T-cell (primary cell): ENCODE data around the gene MROH8. TPM values are rescaled to one million over a fixed set of nuclear protein-coding genes. Genes with fewer than 3 reads are reported as not detected.

Experiments used
- ATAC-seq, 4 experiments: fragments of 200-7000 bp in 3 of 4; fragments of 150-1000 bp in 1 of 4; cut with Tn5 transposase; replicated peaks in 1 of 4; 1 replicate in 3 of 4; 2 replicates in 1 of 4; pipeline ENCODE4 v1.10.0; 2021; ENCODE audit warnings: moderate library complexity in 3 of 4, mild to moderate bottlenecking in 2 of 4, moderate number of reproducible peaks in 1 of 4
- CTCF ChIA-PET, 2 donors: fragments of 300-600 bp; sonication (Branson Sonifier 250); formaldehyde crosslinking; loops; one replicate each; lab custom pipeline; 2022; ENCODE audit warnings: antibody characterized with exemption in 2 of 2; lab: Charles Lee
- POLR2A ChIA-PET, 2 donors: fragments of 300-600 bp; sonication (Branson Sonifier 250); formaldehyde crosslinking; loops; one replicate each; lab custom pipeline; 2022; ENCODE audit warnings: antibody characterized with exemption in 2 of 2; lab: Charles Lee
- DNase-seq, 35 experiments: peaks; one replicate each; pipeline versions ENCODE4 v3.0.0 to v3.0.0-alpha.2; 2013 to 2023
- H3K27ac ChIP-seq: one replicate; pipeline ENCODE4 v1.5.1; 2013; ENCODE audit warnings: low read length
- H3K27me3 ChIP-seq, 2 experiments: replicated peaks in 1 of 2; 1 replicate in 1 of 2; 2 replicates in 1 of 2; pipeline versions ENCODE4 v1.6.1 to v1.7.0; 2013; ENCODE audit warnings: low read length in 1 of 2, mixed read lengths in 1 of 2; ENCODE audit not compliant: control insufficient read depth in 2 of 2, insufficient read depth in 2 of 2; ENCODE audit errors: extremely low read depth in 1 of 2
- H3K36me3 ChIP-seq, 2 donors: 1 replicate in 1 of 2; 2 replicates in 1 of 2; pipeline versions ENCODE4 v1.6.1 to v1.7.0; 2013; ENCODE audit warnings: low read length in 1 of 2; ENCODE audit not compliant: control insufficient read depth in 2 of 2, insufficient read depth in 1 of 2; ENCODE audit errors: extremely low read depth in 1 of 2
- H3K4me1 ChIP-seq, 2 experiments: 1 replicate in 1 of 2; 2 replicates in 1 of 2; pipeline versions ENCODE4 v1.6.1 to v1.7.0; 2013; ENCODE audit warnings: low read length in 2 of 2, mixed read lengths in 1 of 2; ENCODE audit not compliant: insufficient read depth in 2 of 2, control insufficient read depth in 1 of 2; ENCODE audit errors: extremely low read depth in 1 of 2
- H3K4me3 ChIP-seq, 2 donors: 1 replicate in 1 of 2; 2 replicates in 1 of 2; pipeline versions ENCODE4 v1.5.1 to v1.7.0; 2013; ENCODE audit warnings: mild to moderate bottlenecking in 2 of 2, low read length in 1 of 2, moderate library complexity in 1 of 2; ENCODE audit not compliant: control insufficient read depth in 1 of 2; ENCODE audit errors: extremely low read depth in 1 of 2
- H3K9me3 ChIP-seq: 2 replicates; pipeline ENCODE4 v1.7.0; 2013
- H3K27ac Mint-ChIP-seq, 2 donors: one replicate each; pipeline ENCODE4 v1.8.0; 2020 to 2021; ENCODE audit warnings: mild to moderate bottlenecking in 2 of 2, mixed read lengths in 2 of 2
- H3K27me3 Mint-ChIP-seq, 2 donors: one replicate each; pipeline ENCODE4 v1.8.0; 2021 to 2022; ENCODE audit warnings: mixed read lengths in 2 of 2
- H3K36me3 Mint-ChIP-seq: one replicate; pipeline ENCODE4 v1.8.0; 2021; ENCODE audit warnings: mixed read lengths
- H3K4me1 Mint-ChIP-seq, 3 donors: one replicate each; pipeline ENCODE4 v1.8.0; 2020 to 2022; ENCODE audit warnings: mixed read lengths in 3 of 3, mild to moderate bottlenecking in 1 of 3
- H3K4me3 Mint-ChIP-seq, 3 donors: one replicate each; pipeline ENCODE4 v1.8.0; 2020 to 2022; ENCODE audit warnings: mild to moderate bottlenecking in 3 of 3, mixed read lengths in 3 of 3, moderate library complexity in 3 of 3
- H3K9me3 Mint-ChIP-seq, 3 donors: one replicate each; pipeline ENCODE4 v1.8.0; 2020 to 2022; ENCODE audit warnings: mixed read lengths in 3 of 3
- WGBS: methylation state at CpG from one replicate; pipeline ENCODE4 v1.1.5; 2013; ENCODE audit warnings: missing lambda C conversion rate; ENCODE audit not compliant: insufficient coverage; 5-methylcytosine and 5-hydroxymethylcytosine counted together
- total RNA-seq, 35 experiments: library from RNA in 6 of 35; stranded (reverse) in 6 of 35; fragments of 120-200 nt in 1 of 35; gene quantifications; one replicate each; pipeline versions ENCODE4 v1.2.1 to v1.2.4 and lab custom pipeline; 2013 to 2026

The MROH8 gene
- total RNA-seq, 5 donors from 2014 or later (not counting 1 experiment from before 2014, with no cell fraction given) = 0.70 to 2.5 (median 1.5) TPM

DNA sequence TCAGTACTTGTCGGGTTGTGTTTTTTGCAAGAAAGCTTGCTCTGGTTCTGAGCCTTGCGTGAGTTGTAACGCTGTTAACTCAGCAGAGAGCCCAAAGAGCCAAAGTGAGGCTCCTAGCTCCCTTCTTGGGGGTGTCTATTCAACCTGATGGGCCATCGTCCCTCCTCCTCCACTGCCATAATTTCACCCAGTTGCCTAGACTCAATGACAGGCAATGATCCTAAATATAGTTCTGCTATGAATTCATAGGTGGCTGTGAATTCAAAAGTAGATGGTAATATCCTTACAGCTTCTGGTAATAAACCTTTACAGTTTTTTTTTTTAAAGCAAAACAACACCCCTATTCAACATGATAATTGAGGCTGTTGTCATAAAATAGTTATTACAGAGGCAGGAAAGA lies 42.7 kb upstream of the MROH8 start:
- H3K27ac ChIP-seq = no peak overlapping the region
- H3K27me3 ChIP-seq = no peaks in the 10 kb centered on the region
- no peaks in the 10 kb centered on the region for H3K9me3 ChIP-seq
- Mint-ChIP-seq H3K4me1 (no peaks in the 10 kb centered on the region), H3K27me3 (no peaks in the 10 kb centered on the region), H3K4me3 (no peak overlapping the region), H3K36me3 (peaks cover 44% of the 10 kb centered on the region), H3K9me3 (no peaks in the 10 kb centered on the region), H3K27ac (no peak overlapping the region)
- CTCF ChIA-PET = no interaction called here
- H3K4me3 ChIP-seq = no peak overlapping the region
- no peak for ATAC-seq
- DNase-seq = no peak
- H3K36me3 ChIP-seq = peaks cover 2 to 78% of the 10 kb centered on the region in 2 donors
- WGBS = 100% methylated on average over 2 of the region's 4 CpGs
- POLR2A ChIA-PET = no interaction called here
- H3K4me1 ChIP-seq = no peaks in the 10 kb centered on the region

GRCh38 chr20:37220731-37221130 lies 41.4 kb upstream of the MROH8 start:
- 20% methylated on average over 1 of the region's 3 CpGs for WGBS
- CTCF ChIA-PET = interaction anchor here in 1 of 2 donors (0.5 kb wide), 1 partner anchor 297 kb away, joined by 3 read pairs; no protein-coding TSS in a partner anchor
- H3K36me3 Mint-ChIP-seq = peaks cover 41% of the 10 kb centered on the region

GRCh38 chr20:37219751-37220668 lies 40.7 kb upstream of the MROH8 start:
- H3K36me3 Mint-ChIP-seq = peaks cover 43% of the 10 kb centered on the region
- POLR2A ChIA-PET = interaction anchor here in 1 of 2 donors (0.7 kb wide), 2 partner anchors 78 to 645 kb away, joined by 7 to 16 read pairs; no protein-coding TSS in a partner anchor

More at GRCh38 chr20:37220731-37221130, 41.4 kb upstream of the MROH8 start:
- no peaks in the 10 kb centered on the region for H3K9me3 Mint-ChIP-seq
- POLR2A ChIA-PET = interaction anchor here in 1 of 2 donors (0.7 kb wide), 2 partner anchors 77 to 646 kb away, joined by 7 to 16 read pairs; no protein-coding TSS in a partner anchor
- Histone ChIP-seq H3K4me1 (no peaks in the 10 kb centered on the region), H3K9me3 (no peaks in the 10 kb centered on the region), H3K27ac (no peak overlapping the region), H3K4me3 (no peak overlapping the region), H3K36me3 (peaks cover 2 to 74% of the 10 kb centered on the region in 2 donors), H3K27me3 (no peaks in the 10 kb centered on the region)
- H3K4me1 Mint-ChIP-seq = no peaks in the 10 kb centered on the region
- DNase-seq = no peak
- no peak for ATAC-seq
- H3K4me3 Mint-ChIP-seq = no peak overlapping the region
- H3K27me3 Mint-ChIP-seq = no peaks in the 10 kb centered on the region
- H3K27ac Mint-ChIP-seq = no peak overlapping the region

GRCh38 chr20:37218976-37219375 lies 39.6 kb upstream of the MROH8 start:
- no peaks in the 10 kb centered on the region for H3K27me3 Mint-ChIP-seq
- POLR2A ChIA-PET = no interaction called here
- no peaks in the 10 kb centered on the region for H3K9me3 Mint-ChIP-seq
- Histone ChIP-seq H3K4me3 (no peak overlapping the region), H3K4me1 (no peaks in the 10 kb centered on the region), H3K36me3 (peaks cover 4 to 67% of the 10 kb centered on the region in 2 donors), H3K27me3 (no peaks in the 10 kb centered on the region), H3K9me3 (no peaks in the 10 kb centered on the region), H3K27ac (no peak overlapping the region)
- DNase-seq = no peak
- H3K27ac Mint-ChIP-seq = no peak overlapping the region
- no CpG with 5 or more reads among the region's 4 CpGs for WGBS
- no peak for ATAC-seq
- peaks cover 42% of the 10 kb centered on the region for H3K36me3 Mint-ChIP-seq
- H3K4me1 Mint-ChIP-seq = no peaks in the 10 kb centered on the region
- CTCF ChIA-PET = no interaction called here
- H3K4me3 Mint-ChIP-seq = no peak overlapping the region

More at GRCh38 chr20:37219751-37220668, 40.7 kb upstream of the MROH8 start:
- WGBS = no CpG with 5 or more reads among the region's 10 CpGs
- H3K36me3 ChIP-seq = peaks cover 4 to 69% of the 10 kb centered on the region in 2 donors
- no peak overlapping the region for H3K27ac ChIP-seq
- H3K9me3 Mint-ChIP-seq = no peaks in the 10 kb centered on the region
- DNase-seq (no peak), ATAC-seq (no peak)
- no peaks in the 10 kb centered on the region for H3K4me1 Mint-ChIP-seq
- no peaks in the 10 kb centered on the region for H3K9me3 ChIP-seq
- no peak overlapping the region for H3K4me3 Mint-ChIP-seq
- H3K4me3 ChIP-seq = no peak overlapping the region
- CTCF ChIA-PET = interaction anchor here in 1 of 2 donors (0.5 kb wide), 1 partner anchor 297 kb away, joined by 3 read pairs; no protein-coding TSS in a partner anchor
- H3K4me1 ChIP-seq = no peaks in the 10 kb centered on the region
- no peaks in the 10 kb centered on the region for H3K27me3 ChIP-seq
- no peak overlapping the region for H3K27ac Mint-ChIP-seq
- no peaks in the 10 kb centered on the region for H3K27me3 Mint-ChIP-seq

GRCh38 chr20:37218441-37218840 lies 39.1 kb upstream of the MROH8 start:
- Mint-ChIP-seq H3K27ac (no peak overlapping the region), H3K9me3 (no peaks in the 10 kb centered on the region), H3K36me3 (peaks cover 41% of the 10 kb centered on the region), H3K4me3 (no peak overlapping the region), H3K4me1 (no peaks in the 10 kb centered on the region), H3K27me3 (no peaks in the 10 kb centered on the region)
- no peak overlapping the region for H3K27ac ChIP-seq
- no peak for ATAC-seq
- peaks cover 4 to 67% of the 10 kb centered on the region in 2 donors for H3K36me3 ChIP-seq
- no peaks in the 10 kb centered on the region for H3K4me1 ChIP-seq
- H3K4me3 ChIP-seq = no peak overlapping the region
- CTCF ChIA-PET = no interaction called here
- no peak for DNase-seq
- POLR2A ChIA-PET = no interaction called here
- H3K9me3 ChIP-seq = no peaks in the 10 kb centered on the region
- 93% methylated on average over 3 of the region's 4 CpGs for WGBS
- no peaks in the 10 kb centered on the region for H3K27me3 ChIP-seq

DNA sequence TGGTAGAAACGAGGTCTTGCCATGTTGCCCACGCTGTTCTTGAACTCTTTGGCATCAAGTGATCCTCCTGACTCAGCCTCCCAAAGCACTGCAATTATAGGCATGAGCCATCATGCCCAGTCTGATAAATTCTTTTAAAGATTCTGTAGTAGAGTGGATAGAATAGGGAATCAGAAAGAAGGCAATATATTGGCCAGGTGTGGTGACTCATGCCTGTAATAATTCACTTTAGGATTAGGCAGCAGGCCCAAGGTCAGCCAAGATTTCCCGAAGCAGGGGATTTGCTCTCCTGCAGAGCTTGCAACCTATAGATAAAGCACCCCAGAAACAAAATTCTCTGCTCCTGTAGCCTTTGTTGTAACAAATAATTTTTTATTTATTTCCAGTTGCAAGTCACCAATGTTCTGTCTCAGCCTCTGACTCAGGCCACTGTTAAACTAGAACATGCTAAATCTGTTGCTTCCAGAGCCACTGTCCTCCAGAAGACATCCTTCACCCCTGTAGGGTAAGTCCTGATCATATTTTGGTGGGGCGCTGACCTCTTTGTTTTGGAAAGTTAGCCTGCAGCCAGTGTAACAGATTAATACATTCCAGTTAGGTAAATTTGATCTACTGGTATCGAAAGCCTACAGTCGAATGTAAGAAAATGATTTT lies 30.4 kb upstream of the MROH8 start:
- H3K27me3 Mint-ChIP-seq = no peaks in the 10 kb centered on the region
- no peaks in the 10 kb centered on the region for H3K4me1 Mint-ChIP-seq
- H3K36me3 ChIP-seq = peaks cover 6 to 92% of the 10 kb centered on the region in 2 donors
- ChIA-PET POLR2A (interaction anchor here in 1 of 2 donors (0.7 kb wide), 1 partner anchor 590 kb away, joined by 3 read pairs; no protein-coding TSS in a partner anchor), CTCF (interaction anchor here in 1 of 2 donors (0.6 to 1.0 kb wide), 3 partner anchors 18 to 368 kb away, joined by 3 to 5 read pairs (median 3); no protein-coding TSS in a partner anchor)
- no peak overlapping the region for H3K27ac ChIP-seq
- H3K9me3 ChIP-seq = no peaks in the 10 kb centered on the region
- no peaks in the 10 kb centered on the region for H3K9me3 Mint-ChIP-seq
- no peaks in the 10 kb centered on the region for H3K4me1 ChIP-seq
- peaks cover 50% of the 10 kb centered on the region for H3K36me3 Mint-ChIP-seq
- H3K27me3 ChIP-seq = no peaks in the 10 kb centered on the region
- H3K4me3 ChIP-seq = no peak overlapping the region
- no peak overlapping the region for H3K4me3 Mint-ChIP-seq
- DNase-seq (no peak), ATAC-seq (no peak)
- H3K27ac Mint-ChIP-seq = no peak overlapping the region
- WGBS = 92% methylated on average over 2 of the region's 6 CpGs
